Calu3 (cell line): ENCODE results near the gene MAVS. TPM values are rescaled to one million over a fixed set of nuclear protein-coding genes. Genes with fewer than 3 reads are reported as not detected.
"Not testable (repeated sequence)": the region's sequence is repeated elsewhere in the genome, so short reads cannot be mapped to it uniquely, and the experiment has no call there.

Experiments used
- BruUV-seq: library from RNA; stranded (reverse); fragments of 400-500 nt; replicated peaks from 2 replicates; lab custom pipeline; 2021; lab: Mats Ljungman, UMichigan
- CTCF ChIA-PET: fragments of 300-600 bp; sonication (Branson Sonifier 250); formaldehyde crosslinking; loops from one replicate; lab custom pipeline; 2022; ENCODE audit warnings: antibody characterized with exemption; lab: Charles Lee
- DNase-seq: peaks from one replicate; pipeline ENCODE4 v3.0.0; 2022
- H3K27ac Mint-ChIP-seq: one replicate; pipeline ENCODE4 v1.8.0; 2022; ENCODE audit warnings: mixed read lengths; ENCODE audit not compliant: unreplicated experiment
- H3K27me3 Mint-ChIP-seq: one replicate; pipeline ENCODE4 v1.8.0; 2022; ENCODE audit warnings: mixed read lengths; ENCODE audit not compliant: unreplicated experiment
- H3K36me3 Mint-ChIP-seq: one replicate; pipeline ENCODE4 v1.8.0; 2022; ENCODE audit warnings: mild to moderate bottlenecking, moderate library complexity, mixed read lengths; ENCODE audit not compliant: insufficient read depth, unreplicated experiment
- H3K4me1 Mint-ChIP-seq: one replicate; pipeline ENCODE4 v1.8.0; 2022; ENCODE audit warnings: mild to moderate bottlenecking, low read depth, mixed read lengths; ENCODE audit not compliant: unreplicated experiment
- H3K4me3 Mint-ChIP-seq: one replicate; pipeline ENCODE4 v1.8.0; 2022; ENCODE audit warnings: mild to moderate bottlenecking, low read depth, moderate library complexity, mixed read lengths; ENCODE audit not compliant: unreplicated experiment
- H3K9me3 Mint-ChIP-seq: one replicate; pipeline ENCODE4 v1.8.0; 2022; ENCODE audit warnings: low read depth, mixed read lengths; ENCODE audit not compliant: unreplicated experiment
- CTCF ChIP-seq: fragments of 200-600 bp; IDR thresholded peaks from one replicate; pipeline ENCODE4 v1.8.0; 2022; ENCODE audit warnings: antibody characterized with exemption; ENCODE audit not compliant: unreplicated experiment
- intact Hi-C: fragments of 100-400 bp; cut with micrococcal nuclease; formaldehyde crosslinking; loops from one replicate; pipeline ENCODE4 v1.10.0; 2022; ENCODE audit not compliant: unreplicated experiment
- total RNA-seq: library from RNA; stranded (reverse); gene quantifications from 2 replicates; pipeline ENCODE4 v1.2.3, GENCODE V29; 2022

Gene MAVS
- total RNA-seq, 1 experiment from 2014 or later = 29.8 TPM

GRCh38 chr20:3839328-3839727 is 7.3 kb upstream of the MAVS start:
- CTCF ChIA-PET = no interaction called here
- no peaks in the 10 kb centered on the region for H3K4me1 Mint-ChIP-seq
- TF ChIP-seq CTCF = no peak
- intact Hi-C loops = no loop called here
- no peak for DNase-seq
- H3K27ac Mint-ChIP-seq = no peak overlapping the region
- no peak overlapping the region for H3K4me3 Mint-ChIP-seq
- H3K9me3 Mint-ChIP-seq = no peaks in the 10 kb centered on the region
- BruUV-seq = no TSS peak
- no peaks in the 10 kb centered on the region for H3K36me3 Mint-ChIP-seq
- H3K27me3 Mint-ChIP-seq = no peaks in the 10 kb centered on the region

GRCh38 chr20:3840201-3840600 is 6.4 kb upstream of the MAVS start:
- DNase-seq, H3K9me3 Mint-ChIP-seq, BruUV-seq, H3K4me1 Mint-ChIP-seq, H3K27me3 Mint-ChIP-seq, intact Hi-C loops, H3K27ac Mint-ChIP-seq, H3K36me3 Mint-ChIP-seq, CTCF ChIA-PET, H3K4me3 Mint-ChIP-seq: not testable (repeated sequence)

GRCh38 chr20:3842348-3842930 is 4.2 kb upstream of the MAVS start:
- DNase-seq = no peak
- no TSS peak for BruUV-seq
- Mint-ChIP-seq H3K36me3 (peaks cover 17% of the 10 kb centered on the region), H3K4me1 (peaks cover 7% of the 10 kb centered on the region), H3K27ac (no peak overlapping the region), H3K9me3 (no peaks in the 10 kb centered on the region), H3K27me3 (no peaks in the 10 kb centered on the region), H3K4me3 (no peak overlapping the region)
- intact Hi-C loops = no loop called here
- no peak for TF ChIP-seq CTCF
- CTCF ChIA-PET = no interaction called here

- no peaks in the 10 kb centered on the region for H3K27me3 Mint-ChIP-seq
- BruUV-seq = no TSS peak
- no peak overlapping the region for H3K4me3 Mint-ChIP-seq
- peaks cover 18% of the 10 kb centered on the region for H3K36me3 Mint-ChIP-seq
- CTCF ChIA-PET = no interaction called here
- no peaks in the 10 kb centered on the region for H3K9me3 Mint-ChIP-seq
- DNase-seq = no peak
- H3K4me1 Mint-ChIP-seq = peaks cover 8% of the 10 kb centered on the region
- no peak for TF ChIP-seq CTCF
- no peak overlapping the region for H3K27ac Mint-ChIP-seq
- intact Hi-C loops = no loop called here
These were observed 3.1 kb upstream of the MAVS start for GRCh38 chr20:3843490-3843889.

GRCh38 chr20:3843990-3844619 is 2.5 kb upstream of the MAVS start:
- CTCF ChIA-PET, H3K27me3 Mint-ChIP-seq, DNase-seq, H3K4me3 Mint-ChIP-seq, intact Hi-C loops, BruUV-seq, H3K9me3 Mint-ChIP-seq, H3K27ac Mint-ChIP-seq: not testable (repeated sequence)
- Mint-ChIP-seq H3K36me3 (peaks cover 18% of the 10 kb centered on the region), H3K4me1 (peaks cover 14% of the 10 kb centered on the region)
